Measurements from ENCODE around the gene TBRG1. TPM values are rescaled to one million over a fixed set of nuclear protein-coding genes. Genes with fewer than 3 reads are reported as not detected.

TBRG1 gene, protein sequence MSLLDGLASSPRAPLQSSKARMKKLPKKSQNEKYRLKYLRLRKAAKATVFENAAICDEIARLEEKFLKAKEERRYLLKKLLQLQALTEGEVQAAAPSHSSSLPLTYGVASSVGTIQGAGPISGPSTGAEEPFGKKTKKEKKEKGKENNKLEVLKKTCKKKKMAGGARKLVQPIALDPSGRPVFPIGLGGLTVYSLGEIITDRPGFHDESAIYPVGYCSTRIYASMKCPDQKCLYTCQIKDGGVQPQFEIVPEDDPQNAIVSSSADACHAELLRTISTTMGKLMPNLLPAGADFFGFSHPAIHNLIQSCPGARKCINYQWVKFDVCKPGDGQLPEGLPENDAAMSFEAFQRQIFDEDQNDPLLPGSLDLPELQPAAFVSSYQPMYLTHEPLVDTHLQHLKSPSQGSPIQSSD
- polyA plus RNA-seq (28.5 to 40.2 TPM (median 32.6 TPM) in 3 replicates), polyA minus RNA-seq (16.8 to 30.4 TPM (median 24.0 TPM) in 3 replicates)
- polyA plus RNA-seq (2011; ENCODE audit: low read depth), result 21.9 TPM
- polyA plus RNA-seq (2011; cell fraction: cytosol; rRNA removed), result 23.1 and 32.6 TPM in 2 replicates
- 64.1 and 68.5 TPM in 2 replicates for polyA plus RNA-seq (2011; cell fraction: nucleus; rRNA removed)
- 17.6 and 26.0 TPM in 2 replicates for polyA plus RNA-seq (2012; ENCODE audit: low replicate concordance)
- polyA minus RNA-seq (2011; cell fraction: cytosol; rRNA and poly(A)+ RNA removed), result 12.7 TPM
- 18.4 and 20.6 TPM in 2 replicates for polyA minus RNA-seq (2011; cell fraction: nucleus; rRNA and poly(A)+ RNA removed)

DNA sequence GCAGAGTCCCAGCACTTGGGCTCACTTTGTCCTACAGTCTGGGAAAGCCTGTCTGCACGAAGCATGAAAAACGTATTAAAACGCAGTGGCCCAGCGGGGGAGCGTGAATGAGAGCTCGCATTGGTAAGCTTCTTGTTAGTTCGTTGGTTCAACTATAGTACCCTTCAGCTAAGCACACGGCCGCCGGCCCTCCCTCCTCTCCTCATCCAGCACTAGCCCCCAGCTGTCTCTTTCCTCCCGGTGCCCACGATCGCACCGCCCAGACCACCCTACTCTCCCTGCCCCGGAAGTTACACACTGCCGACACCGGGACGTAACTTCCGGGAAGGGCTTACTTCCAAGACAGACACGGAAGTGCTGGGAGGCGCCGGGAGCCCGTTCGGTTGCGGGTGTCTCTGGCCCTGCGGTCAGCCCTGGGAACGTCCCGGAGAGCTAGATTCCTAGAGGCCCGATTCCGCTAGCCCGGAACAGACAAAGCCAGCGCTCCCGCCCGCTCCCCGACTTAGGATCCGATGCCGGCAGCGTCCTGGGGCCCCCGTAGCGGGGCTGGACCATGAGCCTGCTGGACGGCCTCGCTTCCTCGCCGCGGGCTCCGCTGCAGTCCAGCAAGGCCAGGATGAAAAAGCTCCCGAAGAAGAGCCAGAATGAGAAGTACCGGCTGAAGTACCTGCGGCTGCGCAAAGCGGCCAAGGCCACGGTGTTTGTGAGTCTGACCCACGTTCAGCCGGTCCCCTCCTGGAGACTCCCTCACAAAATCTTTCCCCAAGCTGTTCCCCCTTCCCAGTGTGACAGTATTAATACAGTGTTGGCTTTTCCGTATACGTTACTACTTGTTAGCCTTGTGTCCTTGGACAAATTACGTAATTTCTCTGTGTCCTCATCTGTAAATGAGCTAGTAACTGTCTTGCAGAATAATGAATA is at the start of gene TBRG1:
Gene TBRG1 (plus strand): TSS at position 334 of the 921 bp plus-strand sequence. CDS start 220 bp downstream, at position 554.
- no peak for TF ChIP-seq EZH2 (IDR thresholded peaks at IDR 0.05; ENCODE audit: low read length)
- TF ChIP-seq, protein P1, sequence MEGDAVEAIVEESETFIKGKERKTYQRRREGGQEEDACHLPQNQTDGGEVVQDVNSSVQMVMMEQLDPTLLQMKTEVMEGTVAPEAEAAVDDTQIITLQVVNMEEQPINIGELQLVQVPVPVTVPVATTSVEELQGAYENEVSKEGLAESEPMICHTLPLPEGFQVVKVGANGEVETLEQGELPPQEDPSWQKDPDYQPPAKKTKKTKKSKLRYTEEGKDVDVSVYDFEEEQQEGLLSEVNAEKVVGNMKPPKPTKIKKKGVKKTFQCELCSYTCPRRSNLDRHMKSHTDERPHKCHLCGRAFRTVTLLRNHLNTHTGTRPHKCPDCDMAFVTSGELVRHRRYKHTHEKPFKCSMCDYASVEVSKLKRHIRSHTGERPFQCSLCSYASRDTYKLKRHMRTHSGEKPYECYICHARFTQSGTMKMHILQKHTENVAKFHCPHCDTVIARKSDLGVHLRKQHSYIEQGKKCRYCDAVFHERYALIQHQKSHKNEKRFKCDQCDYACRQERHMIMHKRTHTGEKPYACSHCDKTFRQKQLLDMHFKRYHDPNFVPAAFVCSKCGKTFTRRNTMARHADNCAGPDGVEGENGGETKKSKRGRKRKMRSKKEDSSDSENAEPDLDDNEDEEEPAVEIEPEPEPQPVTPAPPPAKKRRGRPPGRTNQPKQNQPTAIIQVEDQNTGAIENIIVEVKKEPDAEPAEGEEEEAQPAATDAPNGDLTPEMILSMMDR (optimal IDR thresholded peaks at IDR 0.05 in 1 of 3, IDR thresholded peaks at IDR 0.05 in 1 of 3, conservative IDR thresholded peaks at IDR 0.05 in 1 of 3; ENCODE audit: extremely low read depth in 1 of 3, insufficient read depth in 2 of 3, low read length in 3 of 3), result no peak
- Histone ChIP-seq H3K9ac (ENCODE audit: control insufficient read depth, extremely low read depth, insufficient read depth, low read length) (peak within 1 kb of the TSS; percentile 89), H3K27me3 (ENCODE audit: control insufficient read depth, extremely low read depth, insufficient read depth, low read length) (peaks cover 4% of the 10 kb centered on the region), H3K79me2 (ENCODE audit: control insufficient read depth, insufficient read depth, low read length) (peaks cover 30% of the 10 kb centered on the region), H3K27ac (ENCODE audit: control insufficient read depth, insufficient read depth, low read length) (peak within 1 kb of the TSS; percentile 81), H3K36me3 (ENCODE audit: control insufficient read depth in 2 of 2, extremely low read depth in 1 of 2, insufficient read depth in 2 of 2, low read length in 2 of 2) (peaks cover 6 to 19% of the 10 kb centered on the region in 2 experiments), H3K4me2 (ENCODE audit: control insufficient read depth, extremely low read depth, insufficient read depth, low read depth, low read length) (peak within 1 kb of the TSS; percentile 97), H3K9me1 (ENCODE audit: control insufficient read depth, extremely low read depth, insufficient read depth, low read length) (no peaks in the 10 kb centered on the region), H3K4me3 (ENCODE audit: control insufficient read depth in 2 of 3, extremely low read depth in 1 of 3, insufficient read depth in 2 of 3, low read depth in 1 of 3, low read length in 3 of 3) (peak within 1 kb of the TSS; percentile 84 to 98 (median 92)), H3K4me1 (ENCODE audit: control insufficient read depth, extremely low read depth, insufficient read depth, low read length) (peaks cover 10% of the 10 kb centered on the region), H2AFZ (ENCODE audit: control insufficient read depth, low read length) (peak within 1 kb of the TSS; percentile 99), H4K20me1 (ENCODE audit: control insufficient read depth, extremely low read depth, insufficient read depth, low read length) (no peaks in the 10 kb centered on the region), H3K9me3 (ENCODE audit: control insufficient read depth, low read depth, low read length) (no peaks in the 10 kb centered on the region)
- DNase-seq (ENCODE audit: low read depth, low spot score), result no peak
- dilution Hi-C loops (cut with MboI; ENCODE audit: extremely low pct_ligation_motif_present, low sequenced_read_pairs), result no loop called here
- FAIRE-seq, result no peak

DNA sequence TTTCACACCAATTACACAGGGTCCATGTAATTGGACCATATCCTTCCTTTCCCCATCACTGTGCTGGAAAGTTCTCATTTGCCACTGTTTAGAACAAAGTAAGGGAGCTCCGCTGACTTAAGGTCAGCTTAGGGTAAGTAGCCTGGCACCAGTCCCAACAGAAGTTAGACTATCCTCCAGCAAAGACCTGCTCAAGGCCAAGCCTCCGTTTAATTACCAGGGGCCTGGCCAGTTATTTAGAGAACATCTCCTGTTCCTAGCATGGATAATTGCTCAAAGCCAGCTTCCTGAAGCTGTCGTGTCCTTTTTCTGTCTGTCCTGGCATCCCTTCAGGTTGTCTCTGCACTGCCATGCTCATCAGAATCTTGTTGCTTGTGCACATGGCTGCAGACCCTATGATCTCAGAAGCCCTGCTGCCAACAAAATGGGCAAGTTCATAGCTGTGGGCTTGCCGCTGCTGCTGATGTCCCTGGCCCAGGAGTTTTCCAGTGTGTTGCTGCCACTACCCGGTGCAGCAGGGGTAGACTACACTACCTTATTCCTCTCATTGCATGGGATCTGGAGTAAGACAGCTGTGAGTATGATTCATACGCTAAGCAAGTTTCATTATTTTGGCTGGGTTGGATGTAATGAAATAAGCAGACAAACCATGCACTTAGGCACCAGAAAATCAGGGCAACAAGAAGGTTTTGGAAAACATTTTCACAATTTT is 44.8 kb upstream of the TBRG1 start:
- dilution Hi-C loops (cut with MboI; ENCODE audit: extremely low pct_ligation_motif_present, low sequenced_read_pairs), result no loop called here
- H3K79me2 ChIP-seq (ENCODE audit: control insufficient read depth, insufficient read depth, low read length), result no peaks in the 10 kb centered on the region
- H3K4me2 ChIP-seq (ENCODE audit: control insufficient read depth, extremely low read depth, insufficient read depth, low read depth, low read length), result no peak overlapping the region
- H2AFZ ChIP-seq (ENCODE audit: control insufficient read depth, low read length), result no peak overlapping the region
- no peaks in the 10 kb centered on the region for H3K36me3 ChIP-seq (ENCODE audit: control insufficient read depth in 2 of 2, extremely low read depth in 1 of 2, insufficient read depth in 2 of 2, low read length in 2 of 2)
- H3K9ac ChIP-seq (ENCODE audit: control insufficient read depth, extremely low read depth, insufficient read depth, low read length), result no peak overlapping the region
- FAIRE-seq (no peak), DNase-seq (ENCODE audit: low read depth, low spot score) (no peak)
- H3K4me3 ChIP-seq (ENCODE audit: control insufficient read depth in 2 of 3, extremely low read depth in 1 of 3, insufficient read depth in 2 of 3, low read depth in 1 of 3, low read length in 3 of 3), result no peak overlapping the region
- H3K9me3 ChIP-seq (ENCODE audit: control insufficient read depth, low read depth, low read length), result no peaks in the 10 kb centered on the region
- H3K27ac ChIP-seq (ENCODE audit: control insufficient read depth, insufficient read depth, low read length), result no peak overlapping the region
- no peaks in the 10 kb centered on the region for H3K4me1 ChIP-seq (ENCODE audit: control insufficient read depth, extremely low read depth, insufficient read depth, low read length)
- no peaks in the 10 kb centered on the region for H3K9me1 ChIP-seq (ENCODE audit: control insufficient read depth, extremely low read depth, insufficient read depth, low read length)
- H4K20me1 ChIP-seq (ENCODE audit: control insufficient read depth, extremely low read depth, insufficient read depth, low read length), result no peaks in the 10 kb centered on the region
- no peaks in the 10 kb centered on the region for H3K27me3 ChIP-seq (ENCODE audit: control insufficient read depth, extremely low read depth, insufficient read depth, low read length)
- TF ChIP-seq, protein P1 (optimal IDR thresholded peaks at IDR 0.05 in 1 of 3, IDR thresholded peaks at IDR 0.05 in 1 of 3, conservative IDR thresholded peaks at IDR 0.05 in 1 of 3; ENCODE audit: extremely low read depth in 1 of 3, insufficient read depth in 2 of 3, low read length in 3 of 3), result no peak
- TF ChIP-seq EZH2 (IDR thresholded peaks at IDR 0.05; ENCODE audit: low read length), result no peak

Data from keratinocyte (primary cell).